Measurements from ENCODE around the gene PTRHD1. TPM values are rescaled to one million over a fixed set of nuclear protein-coding genes. Genes with fewer than 3 reads are reported as not detected.

Gene PTRHD1
- total RNA-seq, 4 donors from 2014 or later: 22.6 to 41.8 (median 25.8) TPM

- intact Hi-C loops (cut with DNase I): no loop called here
- no peaks in the 10 kb centered on the region for H3K27me3 ChIP-seq
These were observed 44.0 kb downstream of the PTRHD1 start for GRCh38 chr2:24749069-24749691.

GRCh38 chr2:24747299-24747698, 45.9 kb downstream of the PTRHD1 start:
- peaks cover 0 to 53% (median 0%) of the 10 kb centered on the region in 3 donors for H3K36me3 ChIP-seq
- H3K27me3 ChIP-seq: no peaks in the 10 kb centered on the region
- peaks cover 0 to 6% (median 0%) of the 10 kb centered on the region in 3 donors for H3K4me1 ChIP-seq
- H3K4me3 ChIP-seq: no peak overlapping the region
- no peak for TF ChIP-seq POLR2A (IDR thresholded peaks at IDR 0.05)
- TF ChIP-seq CTCF (IDR thresholded peaks at IDR 0.05): no peak
- H3K27ac ChIP-seq: no peak overlapping the region
- intact Hi-C loops (cut with DNase I): no loop called here
- H3K9me3 ChIP-seq: no peaks in the 10 kb centered on the region
- WGBS, 2 donors: 100% methylated on average over 1 to 3 of the region's 3 CpGs
- no peak for DNase-seq

More at GRCh38 chr2:24749069-24749691, 44.0 kb downstream of the PTRHD1 start:
- DNase-seq: no peak
- H3K4me1 ChIP-seq: peaks cover 0 to 5% (median 0%) of the 10 kb centered on the region in 3 donors
- WGBS, 2 donors: 96% methylated on average over 7 of the region's 7 CpGs
- no peak overlapping the region for H3K4me3 ChIP-seq
- H3K36me3 ChIP-seq: peaks cover 2 to 66% (median 4%) of the 10 kb centered on the region in 3 donors
- H3K27ac ChIP-seq: no peak overlapping the region
- no peak for TF ChIP-seq CTCF (IDR thresholded peaks at IDR 0.05)
- no peak for TF ChIP-seq POLR2A (IDR thresholded peaks at IDR 0.05)
- H3K9me3 ChIP-seq: no peaks in the 10 kb centered on the region

GRCh38 chr2:24745825-24746224, 47.4 kb downstream of the PTRHD1 start:
- 85 to 96% methylated on average over 2 of the region's 2 CpGs for WGBS, 2 donors
- Histone ChIP-seq H3K36me3 (peaks cover 0 to 52% (median 0%) of the 10 kb centered on the region in 3 donors), H3K9me3 (no peaks in the 10 kb centered on the region), H3K4me3 (no peak overlapping the region), H3K27ac (no peak overlapping the region), H3K4me1 (peaks cover 0 to 6% (median 0%) of the 10 kb centered on the region in 3 donors), H3K27me3 (no peaks in the 10 kb centered on the region)
- DNase-seq: no peak
- intact Hi-C loops (cut with DNase I): no loop called here
- TF ChIP-seq CTCF (IDR thresholded peaks at IDR 0.05): no peak
- no peak for TF ChIP-seq POLR2A (IDR thresholded peaks at IDR 0.05)

- 48 to 56% methylated on average over 1 of the region's 1 CpG for WGBS, 2 donors
These were observed 48.8 kb downstream of the PTRHD1 start for GRCh38 chr2:24744356-24744755.

More at GRCh38 chr2:24744356-24744755, 48.8 kb downstream of the PTRHD1 start:
- intact Hi-C loops (cut with DNase I): no loop called here
- Histone ChIP-seq H3K27me3 (no peaks in the 10 kb centered on the region), H3K4me3 (no peak overlapping the region), H3K36me3 (peaks cover 0 to 61% (median 0%) of the 10 kb centered on the region in 3 donors), H3K4me1 (peaks cover 0 to 6% (median 0%) of the 10 kb centered on the region in 3 donors), H3K9me3 (no peaks in the 10 kb centered on the region), H3K27ac (no peak overlapping the region)
- TF ChIP-seq POLR2A (IDR thresholded peaks at IDR 0.05) (no peak), CTCF (IDR thresholded peaks at IDR 0.05) (no peak)
- DNase-seq: no peak

All from esophagus squamous epithelium (tissue), 5 donors.